Large intestine (tissue), 3 donors: ENCODE data around the gene UPK3BL2. TPM values are rescaled to one million over a fixed set of nuclear protein-coding genes. Genes with fewer than 3 reads are reported as not detected.
"Not testable (repeated sequence)": the region's sequence is repeated elsewhere in the genome, so short reads cannot be mapped to it uniquely, and the experiment has no call there.

Experiments
- DNase-seq, 2 donors: peaks; one replicate each; pipeline versions ENCODE4 v3.0.0 to v3.0.0-alpha.2; 2013
- H3K27ac ChIP-seq: one replicate; pipeline ENCODE4 v1.5.1; 2013; ENCODE audit warnings: low read length
- H3K27me3 ChIP-seq: 2 replicates; pipeline ENCODE4 v1.6.1; 2013; ENCODE audit warnings: low read length; ENCODE audit not compliant: control insufficient read depth, insufficient read depth
- H3K36me3 ChIP-seq: 2 replicates; pipeline ENCODE4 v1.6.1; 2013; ENCODE audit warnings: low read length; ENCODE audit not compliant: control insufficient read depth, insufficient read depth
- H3K4me1 ChIP-seq: one replicate; pipeline ENCODE4 v1.6.1; 2013; ENCODE audit warnings: low read length; ENCODE audit not compliant: control insufficient read depth, insufficient read depth
- H3K4me3 ChIP-seq: one replicate; pipeline ENCODE4 v1.5.1; 2013; ENCODE audit warnings: low read length
- H3K9me3 ChIP-seq: one replicate; pipeline ENCODE4 v1.6.1; 2013; ENCODE audit warnings: mild to moderate bottlenecking, low read depth, low read length, moderate library complexity; ENCODE audit not compliant: control insufficient read depth
- WGBS: methylation state at CpG from one replicate; pipeline ENCODE4 v1.1.5; 2013; ENCODE audit warnings: low lambda C conversion rate; ENCODE audit not compliant: insufficient coverage; 5-methylcytosine and 5-hydroxymethylcytosine counted together
- polyA plus RNA-seq: library from polyadenylated mRNA; unstranded; fragments of 120-200 nt; gene quantifications from one replicate; pipeline ENCODE4 v1.2.1, GENCODE V29; 2013

UPK3BL2 gene
- polyA plus RNA-seq, 1 donor = 17.0 TPM

DNA sequence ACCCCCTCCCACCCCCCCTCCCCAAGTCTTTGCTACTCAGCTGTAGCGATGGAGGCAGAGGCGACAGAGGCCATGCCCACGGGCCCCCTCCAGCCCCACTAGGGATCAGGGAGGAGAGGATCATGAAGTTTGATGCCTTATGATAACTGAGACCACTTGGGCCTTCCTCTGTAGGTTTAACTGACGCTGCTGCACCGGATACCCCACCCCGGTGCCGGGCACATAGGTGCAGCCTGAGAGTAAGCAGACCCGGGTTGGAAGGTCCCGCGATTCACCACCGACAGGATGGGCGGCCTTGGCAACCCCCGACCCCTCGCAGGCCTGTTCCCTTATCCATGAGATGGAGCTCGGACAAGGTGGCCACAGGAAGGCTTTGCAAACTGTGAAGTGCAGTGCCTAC is 49.5 kb downstream of the UPK3BL2 start:
- not testable (repeated sequence) for H3K4me3 ChIP-seq, DNase-seq, H3K27me3 ChIP-seq, H3K36me3 ChIP-seq, H3K27ac ChIP-seq, H3K4me1 ChIP-seq, H3K9me3 ChIP-seq
- no CpG with 5 or more reads among the region's 15 CpGs for WGBS

DNA sequence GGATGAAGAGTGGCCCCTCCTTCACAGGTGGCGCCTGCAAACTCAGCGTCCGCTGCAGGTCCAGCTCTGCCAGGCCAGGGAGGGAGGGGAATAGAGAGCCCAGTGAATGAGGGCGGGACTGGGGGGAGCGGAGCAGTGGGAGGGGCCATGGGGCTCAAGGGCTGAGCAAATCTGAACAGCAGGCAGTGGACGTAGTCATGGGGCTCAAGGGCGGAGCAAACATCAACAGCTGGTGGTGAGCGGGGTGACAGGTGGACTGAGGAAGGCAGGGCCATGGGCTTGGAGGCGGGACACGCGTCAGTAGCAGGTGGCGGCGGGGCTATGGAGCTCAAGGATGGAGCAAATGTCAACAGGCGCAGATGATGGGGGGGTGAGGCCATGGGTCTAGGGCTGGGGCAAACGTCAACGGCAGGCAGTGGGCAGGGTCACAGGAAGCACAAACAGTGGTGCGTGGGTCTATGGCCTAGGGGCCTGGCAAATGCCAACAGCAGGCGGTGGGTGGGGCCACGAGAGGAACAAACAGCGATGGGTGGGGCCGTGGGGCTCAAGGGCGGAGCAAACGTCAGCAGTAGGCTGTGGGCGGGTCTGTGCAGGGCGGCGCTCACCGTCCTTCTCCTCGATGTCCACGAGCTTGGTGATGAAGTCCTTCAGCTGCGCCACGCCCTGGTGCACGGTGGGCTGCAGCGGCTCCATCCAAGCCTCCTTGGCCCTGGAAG is 50.1 kb downstream of the UPK3BL2 start:
- H3K27ac ChIP-seq, H3K9me3 ChIP-seq, DNase-seq, H3K27me3 ChIP-seq, H3K4me3 ChIP-seq, H3K4me1 ChIP-seq, H3K36me3 ChIP-seq: not testable (repeated sequence)
- WGBS = no CpG with 5 or more reads among the region's 33 CpGs

DNA sequence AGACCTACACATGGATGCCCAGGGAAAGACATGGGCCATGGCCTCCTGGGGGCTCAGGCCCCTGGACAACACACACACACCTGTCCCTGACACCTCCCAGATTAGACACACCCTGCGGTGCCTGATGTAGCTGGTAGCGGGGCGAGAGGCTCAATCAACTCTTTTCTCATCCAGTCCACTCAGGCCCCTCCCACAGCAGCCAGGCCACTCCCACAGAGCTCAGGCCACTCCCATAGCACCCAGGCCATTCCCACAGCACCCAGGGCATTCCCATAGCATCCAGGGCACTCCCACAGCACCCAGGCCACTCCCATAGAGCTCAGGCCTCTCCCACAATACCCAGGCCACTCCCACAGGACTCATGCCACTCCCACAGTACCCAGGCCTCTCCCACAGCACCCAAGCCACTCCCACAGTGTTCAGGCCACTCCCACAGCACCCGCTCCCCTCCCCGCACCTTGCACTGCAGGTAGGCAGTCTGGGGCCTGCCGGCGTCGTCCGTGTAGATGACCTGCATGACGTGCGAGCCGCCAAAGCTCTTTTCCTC is 52.9 kb downstream of the UPK3BL2 start:
- not testable (repeated sequence) for H3K4me1 ChIP-seq, H3K27me3 ChIP-seq, H3K4me3 ChIP-seq, H3K9me3 ChIP-seq, DNase-seq, H3K27ac ChIP-seq, H3K36me3 ChIP-seq
- WGBS = no CpG with 5 or more reads among the region's 12 CpGs

Other genes with a start within 250 kb of the UPK3BL2 start
- 4.3 TPM for gene SPDYE6, start 187.3 kb downstream of the UPK3BL2 start, polyA plus RNA-seq
- 30.0 TPM for gene PRKRIP1, start 147.3 kb downstream of the UPK3BL2 start, polyA plus RNA-seq
- 9.9 TPM for gene ORAI2, start 110.1 kb downstream of the UPK3BL2 start, polyA plus RNA-seq
- 10.5 TPM for gene ALKBH4, start 78.8 kb downstream of the UPK3BL2 start, polyA plus RNA-seq
- 11.2 TPM for gene LRWD1, start 78.7 kb downstream of the UPK3BL2 start, polyA plus RNA-seq
- gene POLR2J, start 64.8 kb downstream of the UPK3BL2 start, polyA plus RNA-seq = 50.7 TPM
- 14.2 TPM for gene RASA4B, start 25.9 kb downstream of the UPK3BL2 start, polyA plus RNA-seq
- 3.2 TPM for gene SPDYE2, start 7.5 kb upstream of the UPK3BL2 start, polyA plus RNA-seq
- 40.4 TPM for gene POLR2J3, start 28.9 kb upstream of the UPK3BL2 start, polyA plus RNA-seq
- gene RASA4, start 73.1 kb upstream of the UPK3BL2 start, polyA plus RNA-seq = 30.1 TPM
- 33.0 TPM for gene UPK3BL1, start 99.1 kb upstream of the UPK3BL2 start, polyA plus RNA-seq
- 1.0 TPM for gene SPDYE2B, start 106.6 kb upstream of the UPK3BL2 start, polyA plus RNA-seq
- gene POLR2J2, start 128.0 kb upstream of the UPK3BL2 start, polyA plus RNA-seq = 4.4 TPM
- 7.4 TPM for gene FAM185A, start 205.3 kb upstream of the UPK3BL2 start, polyA plus RNA-seq